MM.1S (cell line): ENCODE data around the gene ATL1.

Source experiments
- CTCF ChIP-seq: fragments of 300-600 bp; sonication (generic); IDR thresholded peaks from 2 replicates; pipeline ENCODE4 v1.5.1; 2016; ENCODE audit warnings: antibody characterized with exemption, low read length, mixed read lengths
- EZH2phosphoT487 ChIP-seq: fragments of 300-600 bp; sonication (generic); IDR thresholded peaks from 2 replicates; pipeline ENCODE4 v1.6.1; 2018; ENCODE audit warnings: antibody characterized with exemption, low read length

- TF ChIP-seq CTCF (no peak), EZH2phosphoT487 (no peak)
Measured at GRCh38 chr14:50598765-50599164, 38.8 kb downstream of the ATL1 start.
